ENCODE results near the gene PTMS. TPM values are rescaled to one million over a fixed set of nuclear protein-coding genes. Genes with fewer than 3 reads are reported as not detected.

PTMS gene
- total and polyA plus RNA-seq, 9 of the 15 experiments (the other 6 are each of a cell fraction or from before 2014, with no cell fraction given), result 5.1 to 287 (median 78.5) TPM

- Histone ChIP-seq H3K9me3 (replicated peaks; ENCODE audit: control insufficient read depth, insufficient read depth, low read depth, low read length) (no peaks in the 10 kb centered on the region), H3K9ac (ENCODE audit: insufficient read depth in 1 of 2, low read depth in 2 of 2, low read length in 2 of 2) (no peak overlapping the region; a peak in 1 of 4 replicates), H4K20me1 (replicated peaks; ENCODE audit: control insufficient read depth, insufficient read depth, low read length) (no peaks in the 10 kb centered on the region), H3K9me1 (ENCODE audit: control insufficient read depth, insufficient read depth, low read length) (no peaks in the 10 kb centered on the region), H3K27me3 (ENCODE audit: control insufficient read depth in 2 of 2, insufficient read depth in 2 of 2, low read length in 2 of 2) (no peaks in the 10 kb centered on the region; a peak in 1 of 5 replicates), H3K36me3 (ENCODE audit: control insufficient read depth, insufficient read depth, low read length) (peaks cover 27% of the 10 kb centered on the region; the same call in 2 of the 3 replicates), H3K4me2 (ENCODE audit: insufficient read depth, low read length) (no peak overlapping the region), H3K4me3 (no peak overlapping the region), H3K79me2 (ENCODE audit: control insufficient read depth, insufficient read depth, low read length) (peaks cover 7% of the 10 kb centered on the region), H3K4me1 (replicated peaks in 1 of 2; ENCODE audit: control insufficient read depth in 2 of 2, insufficient read depth in 2 of 2, low read length in 2 of 2) (peaks cover 7 to 43% of the 10 kb centered on the region in 2 experiments; a peak in 4 of 5 replicates), H3K27ac (ENCODE audit: extremely low read depth, low read depth, low read length) (no peak overlapping the region), H2AFZ (ENCODE audit: low read depth, low read length) (no peak overlapping the region)
- intact Hi-C loops (cut with micrococcal nuclease), result no loop called here
- ATAC-seq (no peak), DNase-seq (ENCODE audit: extremely low read depth in 1 of 4, low spot score in 3 of 4) (peak in 1 of 4 experiments; percentile 3), FAIRE-seq (no peak)
- TF ChIP-seq CBFA2T3 (IDR thresholded peaks at IDR 0.05) (no peak), RBM34 (IDR thresholded peaks at IDR 0.05; ENCODE audit: borderline replicate concordance, insufficient read depth, low read length) (no peak), ATF7 (IDR thresholded peaks at IDR 0.05) (no peak), PHB (CRISPR knock-in tag; IDR thresholded peaks at IDR 0.05) (no peak), CREB3 (tag; conservative IDR thresholded peaks at IDR 0.05; ENCODE audit: low read depth) (no peak), EGR1 (conservative IDR thresholded peaks at IDR 0.05) (0 out of 2 replicates have a peak, but pooled peaks have one; percentile 22), THAP12 (CRISPR knock-in tag; IDR thresholded peaks at IDR 0.05) (no peak), MTA3 (IDR thresholded peaks at IDR 0.05; ENCODE audit: borderline replicate concordance) (no peak)
- BruUV-seq (replicated peaks), result no TSS peak
- in situ Hi-C loops (cut with MboI), result no loop called here
- WGBS (ENCODE audit: insufficient coverage, low coverage, missing lambda C conversion rate), result 57% methylated on average over 9 of the region's 60 CpGs
- POLR2A ChIA-PET, result interaction anchor here (0.7 to 1.6 kb wide), 3 partner anchors 9 to 60 kb away, joined by 3 to 6 read pairs (median 3); partner anchors contain the start of gene COPS7A
- CTCF ChIA-PET (ENCODE audit: low intra/inter-chr PET ratio), result no interaction called here
Observed at GRCh38 chr12:6773590-6774351, 7.6 kb downstream of the PTMS start.

Measured in K562 (cell line).